Peyer's patch (tissue), 4 donors: ENCODE data around the gene RNF114.
"Not testable (repeated sequence)": the region's sequence is repeated elsewhere in the genome, so short reads cannot be mapped to it uniquely, and the experiment has no call there.

Source experiments
- POLR2A ChIP-seq, 2 donors: fragments of 450-650 bp; IDR thresholded peaks; one replicate each; pipeline ENCODE4 v1.5.1; 2017; ENCODE audit warnings: antibody characterized with exemption in 2 of 2, mild to moderate bottlenecking in 2 of 2, moderate library complexity in 2 of 2
- TF ChIP-seq, protein P1 (sequence below), 6 experiments: fragments of 450-650 bp in 4 of 6; fragments of 200-600 bp in 2 of 6; sonication (generic) in 1 of 6; IDR thresholded peaks; one replicate each; pipeline ENCODE4 v1.5.1; 2017 to 2019; ENCODE audit warnings: antibody characterized with exemption in 6 of 6, mild to moderate bottlenecking in 3 of 6, moderate library complexity in 1 of 6

DNA sequence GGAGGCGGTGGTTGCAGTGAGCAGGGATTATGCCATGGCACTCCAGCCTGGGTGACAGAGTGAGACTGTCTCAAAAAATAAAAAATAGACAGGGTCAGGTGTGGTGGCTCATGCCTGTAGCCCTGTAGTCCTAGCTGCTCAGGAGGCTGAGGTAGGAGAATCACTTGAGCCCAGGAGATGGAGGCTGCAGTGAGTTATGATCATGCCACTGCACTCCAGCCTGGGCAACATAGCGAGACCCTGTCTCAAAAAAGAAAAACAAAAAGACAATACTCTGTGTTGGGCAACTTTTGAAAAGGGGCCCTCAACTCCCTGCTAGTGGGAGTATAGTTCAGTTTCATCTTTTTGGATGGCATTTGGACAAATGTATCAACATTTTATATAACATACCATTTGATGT, 41.5 kb downstream of the RNF114 start:
- TF ChIP-seq, protein P1, sequence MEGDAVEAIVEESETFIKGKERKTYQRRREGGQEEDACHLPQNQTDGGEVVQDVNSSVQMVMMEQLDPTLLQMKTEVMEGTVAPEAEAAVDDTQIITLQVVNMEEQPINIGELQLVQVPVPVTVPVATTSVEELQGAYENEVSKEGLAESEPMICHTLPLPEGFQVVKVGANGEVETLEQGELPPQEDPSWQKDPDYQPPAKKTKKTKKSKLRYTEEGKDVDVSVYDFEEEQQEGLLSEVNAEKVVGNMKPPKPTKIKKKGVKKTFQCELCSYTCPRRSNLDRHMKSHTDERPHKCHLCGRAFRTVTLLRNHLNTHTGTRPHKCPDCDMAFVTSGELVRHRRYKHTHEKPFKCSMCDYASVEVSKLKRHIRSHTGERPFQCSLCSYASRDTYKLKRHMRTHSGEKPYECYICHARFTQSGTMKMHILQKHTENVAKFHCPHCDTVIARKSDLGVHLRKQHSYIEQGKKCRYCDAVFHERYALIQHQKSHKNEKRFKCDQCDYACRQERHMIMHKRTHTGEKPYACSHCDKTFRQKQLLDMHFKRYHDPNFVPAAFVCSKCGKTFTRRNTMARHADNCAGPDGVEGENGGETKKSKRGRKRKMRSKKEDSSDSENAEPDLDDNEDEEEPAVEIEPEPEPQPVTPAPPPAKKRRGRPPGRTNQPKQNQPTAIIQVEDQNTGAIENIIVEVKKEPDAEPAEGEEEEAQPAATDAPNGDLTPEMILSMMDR (IDR thresholded peaks at IDR 0.05) = not testable (repeated sequence)
- TF ChIP-seq POLR2A (IDR thresholded peaks at IDR 0.05) = not testable (repeated sequence)
